ENCODE measurements around the gene KRT39. TPM values are rescaled to one million over a fixed set of nuclear protein-coding genes. Genes with fewer than 3 reads are reported as not detected.

Gene KRT39
- total RNA-seq, 1 experiment from 2014 or later = not detected

DNA sequence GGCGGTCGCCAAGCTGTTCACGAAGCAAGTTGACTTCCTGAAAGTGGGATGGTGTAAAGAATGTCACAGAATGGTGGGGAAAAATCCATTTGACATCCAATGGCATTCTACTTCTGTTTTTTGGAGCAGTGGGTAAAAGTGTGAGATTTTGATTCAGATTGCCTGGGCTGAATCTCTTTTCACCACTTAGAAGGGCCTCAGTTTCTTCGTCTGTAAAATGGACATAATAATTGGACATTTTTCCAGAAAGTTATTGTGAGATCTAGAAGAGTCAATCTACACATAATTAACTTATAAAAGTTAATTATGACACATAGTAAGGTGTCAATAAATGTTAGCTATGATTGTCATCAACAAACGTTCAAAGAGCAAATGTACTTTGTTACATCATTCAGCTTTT lies 14.4 kb upstream of the KRT39 start:
- no peak for DNase-seq (ENCODE audit: extremely low read depth, low read depth)

DNA sequence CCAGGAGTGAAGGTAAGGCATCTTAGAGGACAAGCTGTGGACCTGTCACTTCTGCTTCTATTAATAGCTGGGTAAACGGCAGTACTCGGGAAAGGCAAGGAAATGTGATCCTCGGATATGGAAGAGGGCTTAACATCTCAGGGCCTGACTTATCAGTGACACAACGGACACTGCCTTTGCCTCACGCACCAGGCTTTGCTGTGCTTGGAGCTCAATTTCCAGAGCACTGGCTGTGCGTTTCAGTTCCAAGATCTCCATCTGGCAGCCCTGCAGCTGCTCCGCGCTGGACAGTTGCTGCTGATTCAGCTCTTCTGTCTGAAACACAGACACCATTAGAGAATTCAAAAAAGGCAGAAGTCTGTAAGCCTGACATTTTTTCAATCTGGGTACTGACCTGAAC lies 13.8 kb upstream of the KRT39 start:
- no peak for DNase-seq (ENCODE audit: extremely low read depth, low read depth)

DNA sequence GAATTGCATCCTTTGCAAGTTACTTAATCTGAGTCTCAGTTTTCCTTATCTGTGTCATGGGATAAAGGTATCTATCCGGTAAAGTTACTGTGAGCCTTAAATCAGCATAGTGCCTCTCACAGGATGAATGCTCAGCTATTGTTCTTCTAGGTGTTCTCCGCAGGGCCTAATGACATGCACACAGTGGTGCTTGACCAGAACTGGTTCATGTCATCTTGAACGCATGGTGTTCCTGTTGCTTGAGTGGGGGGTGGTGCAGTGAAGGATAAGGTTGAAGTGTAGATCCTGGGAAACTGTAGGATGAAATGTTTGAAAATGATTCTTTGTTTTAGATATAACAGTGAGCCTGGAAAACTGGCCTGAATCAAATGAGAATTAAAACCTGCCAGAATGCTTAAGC lies 13.4 kb upstream of the KRT39 start:
- DNase-seq (ENCODE audit: extremely low read depth, low read depth) = no peak

DNA sequence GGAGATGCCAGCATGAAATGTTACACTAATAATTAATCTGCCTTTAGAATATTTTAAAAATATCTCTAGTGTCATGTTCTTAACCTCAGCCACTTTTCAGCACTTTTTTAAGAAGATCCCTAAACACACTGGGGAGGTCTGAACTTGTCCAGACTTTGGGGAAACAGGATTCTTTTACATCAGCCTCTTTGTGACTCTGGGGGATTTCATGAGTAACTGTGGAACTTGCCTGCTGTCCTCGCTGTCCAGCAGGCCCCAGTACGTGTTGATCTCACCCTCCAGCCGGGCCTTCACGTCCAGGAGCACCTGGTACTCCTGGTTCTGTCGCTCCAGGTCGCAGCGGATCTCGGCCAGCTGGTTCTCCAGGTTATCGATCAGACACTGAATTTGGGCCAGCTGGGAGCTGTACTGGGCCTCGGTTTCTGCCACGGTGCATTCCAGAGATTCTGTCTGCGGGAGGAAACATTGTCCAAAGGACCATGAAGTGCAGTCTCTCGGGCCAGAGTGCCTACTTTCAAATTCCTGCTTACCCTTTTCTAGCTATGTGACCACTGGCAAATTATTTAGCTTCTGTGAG lies 11.9 kb upstream of the KRT39 start:
- no peak for DNase-seq (ENCODE audit: extremely low read depth, low read depth)

DNA sequence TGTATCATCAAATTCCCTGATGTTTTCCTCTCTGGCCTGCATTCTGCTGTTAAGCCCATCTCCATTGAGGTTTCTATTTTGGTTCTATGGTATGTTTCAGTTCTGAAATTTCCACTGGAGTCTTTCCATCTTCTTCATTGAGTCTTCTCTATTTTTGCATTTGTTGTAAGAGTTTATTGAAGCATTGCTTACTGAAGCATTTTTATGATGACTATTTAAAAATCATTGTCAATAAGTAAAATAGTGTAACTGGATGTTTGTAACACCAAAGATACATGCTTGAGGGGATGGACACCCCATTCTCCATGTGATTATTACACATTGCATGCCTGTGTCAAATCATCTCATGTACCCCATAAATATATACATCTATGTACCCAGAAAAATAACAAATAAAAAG lies 8.8 kb upstream of the KRT39 start:
- no peak for DNase-seq (ENCODE audit: extremely low read depth, low read depth)

DNA sequence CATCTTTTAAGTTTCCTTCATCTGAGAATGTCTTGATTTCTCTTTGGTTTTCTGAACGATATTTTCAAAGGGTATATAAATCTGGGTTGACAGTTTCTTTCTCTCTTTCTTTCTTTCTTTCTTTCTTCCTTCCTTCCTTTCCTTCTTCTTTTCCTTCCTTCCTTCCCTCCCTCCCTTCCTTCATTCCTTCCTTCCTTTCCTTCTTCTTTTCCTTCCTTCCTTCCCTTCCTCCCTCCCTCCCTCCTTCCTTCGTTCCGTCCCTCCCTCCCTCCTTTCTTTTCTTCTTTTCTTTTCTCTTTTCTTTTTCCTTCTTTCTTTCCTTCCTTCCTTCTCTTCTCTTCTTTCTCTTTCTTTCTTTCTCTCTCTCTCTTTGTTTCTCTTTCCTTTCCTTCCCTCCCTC lies 7.6 kb upstream of the KRT39 start:
- no peak for DNase-seq (ENCODE audit: extremely low read depth, low read depth)

DNA sequence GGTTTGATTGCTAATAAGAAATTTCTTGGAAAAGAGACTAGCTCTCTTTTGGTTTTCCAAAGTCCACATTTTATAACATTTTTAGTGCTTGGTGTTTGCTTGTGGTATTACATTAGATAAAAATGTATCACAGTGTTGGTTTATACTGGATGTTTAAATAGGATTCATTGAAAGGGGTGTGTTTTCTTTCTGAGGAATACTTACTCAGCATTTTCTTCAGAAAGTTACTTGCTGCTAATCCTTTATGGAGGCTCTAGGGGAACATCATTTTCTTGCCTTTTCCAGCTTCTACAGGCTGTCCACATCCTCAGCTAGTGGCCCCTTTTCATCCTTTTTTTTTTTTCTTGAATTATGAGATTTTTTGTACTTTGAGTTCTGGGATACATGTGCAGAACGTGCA lies 834 bp upstream of the KRT39 start:
- DNase-seq (ENCODE audit: extremely low read depth, low read depth) = no peak

DNA sequence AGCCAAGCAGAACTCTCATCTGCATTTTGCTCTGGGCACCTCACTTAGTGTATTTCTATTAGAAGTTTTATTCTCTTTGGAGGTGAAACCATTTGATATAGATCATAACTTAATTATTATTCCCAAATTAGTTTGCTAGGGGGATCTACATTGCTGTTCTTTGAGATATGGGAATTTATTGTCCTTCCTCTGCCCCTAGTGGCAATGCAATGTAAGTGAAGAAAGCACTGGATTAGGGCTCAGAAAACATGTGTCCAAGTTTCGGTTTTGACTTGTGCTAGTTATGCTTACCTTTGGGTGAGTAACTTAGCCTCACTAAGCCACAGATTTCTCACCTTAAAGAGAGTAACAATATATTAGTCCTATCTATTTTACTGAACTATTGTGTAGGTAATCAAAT lies 2.9 kb downstream of the KRT39 start:
- peak; percentile 29 for DNase-seq (ENCODE audit: extremely low read depth, low read depth)

DNA sequence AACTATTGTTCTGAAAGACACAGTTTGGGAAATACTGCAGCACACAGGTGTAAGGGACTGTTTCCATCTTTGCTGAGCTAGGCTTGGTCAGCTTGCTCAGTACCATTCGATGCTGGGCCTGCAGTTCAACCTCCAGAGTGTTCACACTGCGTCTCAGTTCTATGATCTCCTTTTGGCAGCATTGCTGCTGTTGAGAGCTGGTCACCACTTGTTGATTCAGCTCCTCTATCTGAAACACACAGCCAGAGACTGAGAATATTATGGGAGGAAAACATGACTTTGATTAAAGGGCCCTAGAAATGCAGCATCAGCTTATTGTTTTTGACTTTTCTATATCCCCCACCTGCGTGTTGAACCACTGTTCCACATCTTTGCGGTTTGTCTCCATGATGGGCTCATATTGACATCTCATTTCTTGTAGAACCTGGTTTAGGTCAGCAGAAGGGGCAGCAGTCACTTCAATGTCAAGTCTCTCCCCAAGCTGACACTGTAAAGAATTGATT lies 4.6 kb downstream of the KRT39 start:
- no peak for DNase-seq (ENCODE audit: extremely low read depth, low read depth)

DNA sequence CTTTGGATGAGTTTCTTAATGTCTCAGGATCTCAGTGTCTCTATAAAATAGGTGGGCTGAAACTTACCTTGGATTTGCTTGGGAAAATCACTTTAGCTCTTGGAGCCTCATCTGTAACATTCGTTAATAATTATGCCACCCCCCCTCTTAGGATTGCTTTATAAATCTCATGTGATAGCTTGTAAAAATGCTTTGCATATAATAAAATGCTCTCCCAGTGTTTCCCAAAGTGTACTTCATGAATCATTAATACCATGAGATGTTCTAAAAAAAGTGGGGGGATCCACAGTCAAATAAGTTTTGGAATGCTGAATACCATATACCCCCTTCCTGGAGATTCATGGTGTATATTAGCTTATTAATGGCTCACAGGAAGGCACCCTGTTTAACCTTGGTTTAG lies 5.2 kb downstream of the KRT39 start:
- DNase-seq (ENCODE audit: extremely low read depth, low read depth) = no peak

DNA sequence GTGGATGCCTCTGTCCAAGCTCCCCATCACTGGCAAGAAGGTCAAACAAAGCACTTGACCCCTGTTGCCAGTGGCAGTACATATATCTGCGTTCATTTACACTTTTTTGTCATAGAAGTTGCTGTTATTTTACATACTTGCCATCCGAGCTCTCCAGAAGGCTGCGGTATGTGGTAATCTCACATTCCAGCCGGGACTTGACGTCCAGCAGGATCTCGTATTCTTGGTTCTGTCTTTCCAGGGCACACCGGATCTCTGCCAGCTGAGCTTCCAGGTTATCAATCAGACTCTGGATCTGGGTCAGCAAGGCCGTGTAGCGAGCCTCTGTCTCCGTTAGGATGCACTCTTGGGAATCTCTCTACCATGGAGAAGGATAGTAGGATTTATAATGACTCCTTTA lies 6.6 kb downstream of the KRT39 start:
- no peak for DNase-seq (ENCODE audit: extremely low read depth, low read depth)

DNA sequence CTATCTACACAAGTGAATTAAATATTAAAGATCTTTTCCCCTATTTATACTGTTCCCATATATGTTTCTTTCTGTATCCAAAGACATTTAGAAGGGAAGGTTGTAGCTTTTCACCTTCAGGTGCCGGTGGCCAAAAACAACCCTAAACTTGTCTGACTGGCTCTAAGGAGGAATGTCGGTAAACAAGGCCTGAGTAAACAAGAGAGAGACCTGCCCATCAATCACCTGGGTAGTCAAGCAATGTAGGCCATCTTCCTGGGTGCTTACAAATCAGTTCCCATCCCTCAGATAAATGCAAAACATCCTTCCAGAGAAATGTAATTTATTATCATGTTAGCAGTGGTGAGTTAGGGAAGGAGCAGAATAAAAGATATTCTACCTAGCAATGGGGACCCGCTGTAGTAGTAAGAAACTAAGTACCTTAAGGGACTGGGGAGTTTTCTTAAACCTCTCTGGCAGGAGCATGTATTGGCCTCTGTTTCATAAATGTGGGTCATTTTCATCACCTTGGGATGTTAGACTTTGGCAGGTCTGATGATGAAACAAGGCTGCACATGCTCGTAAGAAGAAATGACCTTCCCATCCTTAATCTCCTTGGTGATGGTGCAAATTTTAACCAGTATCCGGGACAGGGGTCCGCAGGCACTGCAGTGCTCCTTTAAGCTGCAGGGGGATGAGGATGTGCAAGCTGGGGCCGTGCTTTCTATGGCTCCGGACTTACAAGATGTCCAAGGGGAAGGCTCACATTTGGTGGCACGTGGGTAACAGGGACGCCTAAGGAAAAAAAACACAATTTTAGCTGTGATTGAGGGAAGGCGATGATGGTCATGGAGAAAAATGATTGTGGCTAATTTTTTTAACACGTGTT lies 8.4 kb downstream of the KRT39 start:
- no peak for DNase-seq (ENCODE audit: extremely low read depth, low read depth)

DNA sequence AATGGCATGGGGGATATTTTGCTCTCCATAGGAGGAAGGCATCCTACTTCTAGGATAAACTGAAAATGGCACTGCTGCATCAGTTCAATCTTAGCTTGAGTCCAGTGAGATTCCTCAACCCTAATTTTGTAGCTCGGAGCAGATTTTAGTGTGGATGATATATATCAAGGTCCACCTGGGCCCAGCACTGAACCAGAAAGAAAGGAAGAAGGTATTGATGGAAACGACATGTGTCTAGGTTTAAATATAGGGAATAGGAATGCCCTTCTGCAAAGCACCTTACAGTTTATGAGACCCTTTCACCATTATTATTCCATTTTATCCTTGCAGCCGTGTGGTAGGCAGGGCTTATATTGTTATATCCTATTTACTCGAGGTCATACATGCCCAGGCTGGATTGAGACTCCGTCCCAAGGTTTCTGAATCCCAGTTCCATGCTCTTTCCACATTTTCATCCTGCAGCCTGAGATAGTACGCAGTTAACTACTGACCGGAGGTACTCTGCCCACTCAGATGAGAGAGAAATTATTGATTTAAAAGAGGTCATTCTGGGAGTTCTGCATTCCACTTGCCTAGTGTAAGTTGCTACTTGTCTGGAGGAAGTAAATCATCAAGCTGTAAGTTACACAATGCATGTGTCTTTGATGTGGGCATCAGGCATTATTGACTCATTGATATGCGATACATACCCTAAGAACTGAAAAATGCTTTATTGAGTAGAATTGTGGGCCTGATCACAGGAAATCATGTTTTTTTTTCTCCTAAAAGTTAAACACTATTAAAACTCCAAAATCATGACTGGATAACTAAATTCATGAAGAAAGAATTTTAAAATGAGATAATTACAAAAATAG lies 10.1 kb downstream of the KRT39 start:
- DNase-seq (ENCODE audit: extremely low read depth, low read depth) = no peak

DNA sequence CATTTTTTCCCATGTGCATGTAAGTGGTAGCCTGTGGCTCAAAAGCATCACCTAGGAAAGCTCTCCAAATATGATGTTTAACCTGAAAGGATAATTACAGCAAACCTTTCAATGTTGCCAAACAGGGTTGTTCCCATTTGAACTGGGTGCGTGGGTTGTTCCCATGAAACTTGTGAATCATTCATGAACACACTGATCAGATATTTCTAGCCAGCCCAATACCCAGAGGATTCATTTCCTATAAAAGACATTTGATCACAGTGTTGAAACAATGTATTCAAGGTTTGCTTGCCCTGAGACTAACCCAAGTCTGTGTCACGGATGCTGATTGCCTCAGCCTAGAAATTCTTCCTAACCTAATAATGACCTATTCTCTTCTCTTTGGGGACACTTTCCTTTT lies 12.9 kb downstream of the KRT39 start:
- DNase-seq (ENCODE audit: extremely low read depth, low read depth) = no peak

DNA sequence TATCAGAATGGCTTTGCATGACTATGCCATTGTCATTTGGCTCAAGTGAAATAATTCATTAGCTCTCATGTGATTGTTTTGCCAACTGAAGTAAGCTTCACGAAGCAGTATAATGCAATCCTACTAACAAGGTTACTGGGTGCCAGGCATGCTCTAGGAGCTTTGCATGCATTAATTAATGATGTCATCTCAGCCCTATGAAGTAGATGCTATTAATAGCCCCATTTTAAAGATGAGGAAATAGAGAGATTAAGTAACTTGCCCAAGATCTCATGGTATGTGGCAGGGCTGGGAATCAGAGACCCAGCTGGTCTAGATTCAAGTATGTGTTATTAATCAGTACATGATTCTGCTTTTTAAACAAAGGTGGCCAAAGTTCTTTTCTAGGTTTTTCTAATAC lies 14.1 kb downstream of the KRT39 start:
- DNase-seq (ENCODE audit: extremely low read depth, low read depth) = no peak

DNA sequence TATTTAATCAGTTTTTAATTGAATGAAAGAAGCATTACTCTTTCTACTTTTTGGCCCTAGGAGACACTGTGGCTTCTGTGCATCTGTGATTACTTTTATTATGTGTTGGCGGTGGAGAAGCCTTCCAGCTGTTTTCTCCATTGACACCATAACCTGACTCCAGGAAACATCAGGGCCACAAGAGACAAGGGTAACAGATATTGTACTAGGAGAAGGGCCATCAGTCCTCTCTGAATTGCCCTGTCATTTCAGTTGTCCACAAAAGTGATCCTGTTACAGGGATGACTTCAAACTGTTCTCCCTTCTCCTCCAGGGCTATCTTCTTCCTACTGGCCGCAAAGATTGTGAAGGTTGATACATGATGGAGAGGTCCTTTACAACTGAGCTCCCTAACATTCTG lies 14.6 kb downstream of the KRT39 start:
- DNase-seq (ENCODE audit: extremely low read depth, low read depth) = no peak

DNA sequence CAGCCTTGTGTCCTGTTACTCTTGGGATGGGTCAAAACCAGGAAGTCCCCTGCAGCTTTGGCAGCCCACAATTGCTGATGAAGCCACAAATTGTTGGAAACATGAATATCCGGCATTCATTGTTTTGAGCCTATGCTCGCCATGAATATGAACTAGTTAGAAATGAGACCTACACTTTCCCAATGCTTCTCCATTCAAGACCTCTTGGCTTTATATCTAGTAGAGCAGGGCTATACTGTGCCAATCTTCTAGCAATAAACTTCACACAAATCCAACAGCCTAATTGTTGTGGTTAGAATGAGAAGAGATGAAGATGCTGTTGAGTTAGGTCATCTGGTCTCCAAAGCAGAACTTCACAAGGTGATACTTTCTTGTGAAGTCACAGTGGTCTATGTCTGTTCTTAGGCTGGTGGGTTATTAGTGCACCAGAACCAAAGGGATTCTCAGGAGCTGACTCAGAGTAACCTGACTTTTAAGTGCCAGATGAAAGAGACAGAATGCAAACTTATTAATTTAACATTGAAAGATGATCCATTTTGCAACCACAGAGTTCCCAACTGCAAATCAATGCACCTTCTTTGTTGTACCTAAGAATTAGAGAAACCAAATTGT lies 15.6 kb downstream of the KRT39 start:
- DNase-seq (ENCODE audit: extremely low read depth, low read depth) = no peak

DNA sequence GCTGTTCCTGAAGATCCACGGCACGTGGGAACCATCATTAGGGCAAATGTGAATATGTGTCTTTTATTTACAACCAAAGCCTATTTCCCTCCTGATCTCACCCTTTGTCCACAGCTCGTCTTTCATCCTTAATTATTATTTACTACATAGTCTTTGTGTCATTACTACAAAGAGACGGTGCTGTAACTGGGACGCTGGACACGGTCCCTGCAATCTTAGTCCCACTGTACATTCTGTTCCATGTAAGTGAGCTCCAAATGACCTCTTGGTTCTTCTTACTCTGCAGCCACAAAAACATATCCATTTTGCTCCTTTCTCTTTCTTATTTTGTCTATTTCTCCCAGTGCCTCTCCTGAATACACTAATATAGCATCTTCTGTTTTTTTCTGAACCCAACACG lies 16.6 kb downstream of the KRT39 start:
- DNase-seq (ENCODE audit: extremely low read depth, low read depth) = no peak

DNA sequence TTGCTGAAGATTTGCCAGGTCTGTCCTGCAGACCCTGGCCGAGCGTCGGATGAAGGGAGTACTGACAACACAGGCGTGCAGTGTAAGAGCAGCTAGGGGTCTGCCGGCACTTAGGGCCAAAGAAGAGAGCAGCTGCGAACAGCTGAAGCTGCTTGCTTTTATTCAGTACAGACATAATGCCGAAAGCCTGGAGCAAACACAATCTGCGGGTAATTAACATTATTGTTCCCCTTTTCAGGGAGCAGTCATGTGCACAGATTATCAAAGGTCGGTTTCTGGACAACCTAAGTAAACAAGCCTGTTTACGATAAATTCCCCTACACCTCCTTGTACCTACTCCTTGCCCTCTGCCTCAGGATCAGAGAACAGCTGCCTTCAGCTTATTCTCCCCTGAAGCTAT lies 17.3 kb downstream of the KRT39 start:
- no peak for DNase-seq (ENCODE audit: extremely low read depth, low read depth)

DNA sequence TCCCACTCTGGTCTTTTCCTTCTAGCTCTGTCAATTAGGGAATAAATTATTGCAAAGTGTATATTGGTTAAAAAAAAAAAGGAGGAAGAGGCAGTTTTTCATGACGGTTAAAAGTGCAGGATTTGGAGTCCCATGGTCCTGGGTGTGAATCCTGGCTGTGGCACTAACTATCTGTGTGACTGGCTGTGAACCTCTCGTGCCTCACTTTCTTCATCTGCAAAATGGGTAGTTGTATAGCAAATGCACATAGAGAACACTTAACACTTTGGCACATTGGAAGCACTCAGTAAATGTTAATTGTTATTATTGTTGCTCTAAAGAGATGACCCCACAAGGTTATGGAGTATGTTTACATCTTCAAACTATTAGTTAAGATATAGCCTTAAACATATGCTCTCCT lies 18.8 kb downstream of the KRT39 start:
- DNase-seq (ENCODE audit: extremely low read depth, low read depth) = no peak

DNA sequence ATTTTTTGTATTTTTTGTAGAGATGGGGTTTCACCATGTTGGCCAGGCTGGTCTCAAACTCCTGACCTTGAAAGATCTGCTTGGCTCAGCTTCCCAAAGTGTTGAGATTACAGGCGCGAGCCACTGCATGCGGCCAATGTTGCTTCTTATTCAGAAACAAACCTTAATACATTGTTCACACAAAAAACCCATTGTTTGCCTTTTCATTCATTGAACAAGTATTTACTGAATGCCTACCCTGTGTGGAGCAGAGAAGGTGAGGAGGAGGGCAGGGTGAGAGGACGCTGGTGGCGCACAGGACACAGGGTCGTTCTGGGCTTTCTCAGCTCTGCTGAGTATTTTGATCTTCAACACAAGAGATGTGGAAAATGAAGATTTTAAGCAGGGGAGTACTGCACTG lies 21.3 kb downstream of the KRT39 start:
- no peak for DNase-seq (ENCODE audit: extremely low read depth, low read depth)

All from NCI-H460 (cell line).